ENCODE data around the gene C3orf49.

Gene C3orf49

DNA sequence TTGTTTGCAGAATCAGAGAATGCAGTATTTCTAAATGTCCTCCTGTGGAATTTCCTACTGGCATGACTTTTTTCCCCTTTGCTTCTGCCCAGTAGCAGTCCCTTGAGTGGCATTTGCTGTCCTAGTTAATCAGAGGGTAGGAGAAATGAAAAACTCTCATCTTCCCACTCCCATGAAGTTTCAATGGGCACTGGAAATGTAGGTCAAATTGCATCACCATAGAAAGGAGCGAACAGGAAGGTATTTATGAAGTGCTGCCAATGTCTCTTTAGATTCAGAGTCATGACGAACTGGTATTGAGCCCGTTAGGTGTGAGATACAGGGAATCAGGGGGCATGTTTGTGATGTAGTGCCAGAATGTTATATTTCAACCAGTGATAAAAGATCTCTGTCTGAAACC is 67.8 kb downstream of the C3orf49 start:
- Histone ChIP-seq H3K27me3 (ENCODE audit: control insufficient read depth in 3 of 3, insufficient read depth in 3 of 3, low read depth in 1 of 3, low read length in 3 of 3) (no peaks in the 10 kb centered on the region), H2BK5ac (ENCODE audit: low read length) (no peak overlapping the region), H3K9ac (ENCODE audit: low read depth, low read length, poor library complexity) (no peak overlapping the region), H3K4me3 (ENCODE audit: low read length in 2 of 2) (no peak overlapping the region), H3K4me2 (ENCODE audit: insufficient read depth, low read length, poor library complexity, severe bottlenecking) (no peak overlapping the region), H3K9me3 (replicated peaks in 1 of 2; ENCODE audit: control insufficient read depth in 2 of 2, insufficient read depth in 1 of 2, low read depth in 1 of 2, low read length in 2 of 2) (no peaks in the 10 kb centered on the region), H2AK5ac (ENCODE audit: low read depth, low read length) (no peak overlapping the region), H4K91ac (ENCODE audit: low read depth, low read length, poor library complexity) (no peak overlapping the region), H2BK15ac (ENCODE audit: low read length) (no peak overlapping the region), H3K23ac (ENCODE audit: low read depth, low read length, poor library complexity) (no peak overlapping the region), H2BK120ac (ENCODE audit: low read depth, low read length) (no peak overlapping the region), H3K36me3 (replicated peaks in 1 of 2; ENCODE audit: control insufficient read depth in 2 of 2, insufficient read depth in 2 of 2, low read length in 2 of 2) (peaks cover 0 to 3% of the 10 kb centered on the region in 2 donors), H3K18ac (ENCODE audit: low read length) (no peak overlapping the region), H3K27ac (replicated peaks; ENCODE audit: low read length) (no peak overlapping the region), H3K14ac (ENCODE audit: low read length) (no peak overlapping the region), H3K4ac (ENCODE audit: low read length) (no peak overlapping the region), H3K4me1 (ENCODE audit: control insufficient read depth in 2 of 2, insufficient read depth in 1 of 2, low read depth in 1 of 2, low read length in 2 of 2) (peaks cover 0 to 1% of the 10 kb centered on the region in 2 donors), H4K8ac (ENCODE audit: low read depth, low read length) (no peak overlapping the region), H2AFZ (ENCODE audit: low read length) (no peak overlapping the region), H3K79me1 (ENCODE audit: low read depth, low read length) (no peaks in the 10 kb centered on the region), H2BK12ac (ENCODE audit: low read length) (no peak overlapping the region)
- no peak for DNase-seq (ENCODE audit: low spot score)
- WGBS, 2 donors (ENCODE audit: extremely low coverage in 2 of 2, insufficient read length in 2 of 2, insufficient replicate concordance in 1 of 2): no CpG with 5 or more reads among the region's 3 CpGs

DNA sequence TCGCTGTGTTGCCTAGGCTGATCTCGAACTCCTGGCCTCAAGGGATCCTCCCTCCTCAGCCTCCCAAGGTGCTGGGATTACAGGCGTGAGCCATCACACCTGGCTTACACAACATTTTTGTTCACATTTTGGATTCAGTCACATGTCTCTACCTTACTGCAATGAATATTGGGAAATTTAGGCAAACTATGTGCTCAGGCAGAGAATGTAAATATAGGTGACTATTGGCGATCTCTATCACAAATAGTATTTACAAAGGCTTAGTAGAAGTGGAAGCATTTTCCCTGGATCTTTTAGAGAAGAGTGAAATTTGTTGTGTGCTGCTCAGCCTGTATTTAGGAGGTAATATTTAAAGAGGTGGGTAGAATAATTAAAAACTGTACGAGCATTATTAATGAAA is 72.4 kb downstream of the C3orf49 start:
- Histone ChIP-seq H3K9ac (ENCODE audit: low read depth, low read length, poor library complexity) (no peak overlapping the region), H2BK12ac (ENCODE audit: low read length) (no peak overlapping the region), H2AFZ (ENCODE audit: low read length) (no peak overlapping the region), H3K79me1 (ENCODE audit: low read depth, low read length) (no peaks in the 10 kb centered on the region), H3K23ac (ENCODE audit: low read depth, low read length, poor library complexity) (no peak overlapping the region), H3K4ac (ENCODE audit: low read length) (no peak overlapping the region), H3K4me3 (ENCODE audit: low read length in 2 of 2) (no peak overlapping the region), H4K91ac (ENCODE audit: low read depth, low read length, poor library complexity) (no peak overlapping the region), H3K4me1 (ENCODE audit: control insufficient read depth in 2 of 2, insufficient read depth in 1 of 2, low read depth in 1 of 2, low read length in 2 of 2) (peaks cover 0 to 3% of the 10 kb centered on the region in 2 donors), H2BK15ac (ENCODE audit: low read length) (no peak overlapping the region), H3K27me3 (ENCODE audit: control insufficient read depth in 3 of 3, insufficient read depth in 3 of 3, low read depth in 1 of 3, low read length in 3 of 3) (no peaks in the 10 kb centered on the region), H3K36me3 (replicated peaks in 1 of 2; ENCODE audit: control insufficient read depth in 2 of 2, insufficient read depth in 2 of 2, low read length in 2 of 2) (peaks cover 0 to 6% of the 10 kb centered on the region in 2 donors), H2AK5ac (ENCODE audit: low read depth, low read length) (no peak overlapping the region), H3K9me3 (replicated peaks in 1 of 2; ENCODE audit: control insufficient read depth in 2 of 2, insufficient read depth in 1 of 2, low read depth in 1 of 2, low read length in 2 of 2) (no peaks in the 10 kb centered on the region), H2BK120ac (ENCODE audit: low read depth, low read length) (no peak overlapping the region), H2BK5ac (ENCODE audit: low read length) (no peak overlapping the region), H3K4me2 (ENCODE audit: insufficient read depth, low read length, poor library complexity, severe bottlenecking) (no peak overlapping the region), H3K14ac (ENCODE audit: low read length) (no peak overlapping the region), H3K27ac (replicated peaks; ENCODE audit: low read length) (no peak overlapping the region), H3K18ac (ENCODE audit: low read length) (no peak overlapping the region), H4K8ac (ENCODE audit: low read depth, low read length) (no peak overlapping the region)
- no CpG with 5 or more reads among the region's 5 CpGs for WGBS, 2 donors (ENCODE audit: extremely low coverage in 2 of 2, insufficient read length in 2 of 2, insufficient replicate concordance in 1 of 2)
- DNase-seq (ENCODE audit: low spot score): no peak

DNA sequence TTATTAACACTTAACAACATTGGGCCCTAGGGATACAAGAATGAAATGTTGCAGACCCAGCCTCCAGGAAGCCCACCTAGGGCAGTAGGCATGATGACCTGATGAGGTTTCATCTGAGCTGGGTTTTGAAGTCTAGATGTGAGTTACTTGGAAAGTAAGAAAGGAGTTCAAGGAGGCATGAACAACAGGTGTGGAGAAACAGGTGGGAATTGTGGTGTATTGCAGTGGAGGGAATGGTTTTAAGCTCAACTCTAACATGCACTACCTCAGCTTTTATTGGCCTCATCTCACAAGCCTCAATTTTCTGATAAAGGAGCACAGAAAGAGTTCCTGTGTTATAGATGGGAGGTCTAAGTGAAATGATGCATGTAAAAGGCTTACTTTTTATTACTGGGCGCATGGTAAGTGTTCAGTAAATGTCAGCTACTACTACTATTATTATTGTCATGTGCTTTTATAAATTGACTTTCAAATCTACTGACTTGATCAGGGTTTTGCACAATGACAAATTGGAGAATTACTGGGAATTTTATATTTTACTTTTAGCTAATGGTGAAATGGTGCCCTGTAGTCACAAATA is 73.8 kb downstream of the C3orf49 start:
- H2BK5ac ChIP-seq (ENCODE audit: low read length): no peak overlapping the region
- H2BK15ac ChIP-seq (ENCODE audit: low read length): no peak overlapping the region
- no peaks in the 10 kb centered on the region for H3K79me1 ChIP-seq (ENCODE audit: low read depth, low read length)
- no peaks in the 10 kb centered on the region for H3K27me3 ChIP-seq (ENCODE audit: control insufficient read depth in 3 of 3, insufficient read depth in 3 of 3, low read depth in 1 of 3, low read length in 3 of 3)
- no peak overlapping the region for H3K14ac ChIP-seq (ENCODE audit: low read length)
- DNase-seq (ENCODE audit: low spot score): no peak
- H3K4me1 ChIP-seq (ENCODE audit: control insufficient read depth in 2 of 2, insufficient read depth in 1 of 2, low read depth in 1 of 2, low read length in 2 of 2): peaks cover 0 to 2% of the 10 kb centered on the region in 2 donors
- H3K23ac ChIP-seq (ENCODE audit: low read depth, low read length, poor library complexity): no peak overlapping the region
- peaks cover 0 to 6% of the 10 kb centered on the region in 2 donors for H3K36me3 ChIP-seq (replicated peaks in 1 of 2; ENCODE audit: control insufficient read depth in 2 of 2, insufficient read depth in 2 of 2, low read length in 2 of 2)
- no peak overlapping the region for H3K27ac ChIP-seq (replicated peaks; ENCODE audit: low read length)
- no peak overlapping the region for H2AK5ac ChIP-seq (ENCODE audit: low read depth, low read length)
- H2BK120ac ChIP-seq (ENCODE audit: low read depth, low read length): no peak overlapping the region
- H2AFZ ChIP-seq (ENCODE audit: low read length): no peak overlapping the region
- no peak overlapping the region for H3K9ac ChIP-seq (ENCODE audit: low read depth, low read length, poor library complexity)
- H3K4me2 ChIP-seq (ENCODE audit: insufficient read depth, low read length, poor library complexity, severe bottlenecking): no peak overlapping the region
- no CpG with 5 or more reads among the region's 1 CpG for WGBS, 2 donors (ENCODE audit: extremely low coverage in 2 of 2, insufficient read length in 2 of 2, insufficient replicate concordance in 1 of 2)
- H4K8ac ChIP-seq (ENCODE audit: low read depth, low read length): no peak overlapping the region
- no peak overlapping the region for H2BK12ac ChIP-seq (ENCODE audit: low read length)
- no peak overlapping the region for H4K91ac ChIP-seq (ENCODE audit: low read depth, low read length, poor library complexity)
- no peak overlapping the region for H3K4ac ChIP-seq (ENCODE audit: low read length)
- H3K18ac ChIP-seq (ENCODE audit: low read length): no peak overlapping the region
- H3K9me3 ChIP-seq (replicated peaks in 1 of 2; ENCODE audit: control insufficient read depth in 2 of 2, insufficient read depth in 1 of 2, low read depth in 1 of 2, low read length in 2 of 2): no peaks in the 10 kb centered on the region
- H3K4me3 ChIP-seq (ENCODE audit: low read length in 2 of 2): no peak overlapping the region

DNA sequence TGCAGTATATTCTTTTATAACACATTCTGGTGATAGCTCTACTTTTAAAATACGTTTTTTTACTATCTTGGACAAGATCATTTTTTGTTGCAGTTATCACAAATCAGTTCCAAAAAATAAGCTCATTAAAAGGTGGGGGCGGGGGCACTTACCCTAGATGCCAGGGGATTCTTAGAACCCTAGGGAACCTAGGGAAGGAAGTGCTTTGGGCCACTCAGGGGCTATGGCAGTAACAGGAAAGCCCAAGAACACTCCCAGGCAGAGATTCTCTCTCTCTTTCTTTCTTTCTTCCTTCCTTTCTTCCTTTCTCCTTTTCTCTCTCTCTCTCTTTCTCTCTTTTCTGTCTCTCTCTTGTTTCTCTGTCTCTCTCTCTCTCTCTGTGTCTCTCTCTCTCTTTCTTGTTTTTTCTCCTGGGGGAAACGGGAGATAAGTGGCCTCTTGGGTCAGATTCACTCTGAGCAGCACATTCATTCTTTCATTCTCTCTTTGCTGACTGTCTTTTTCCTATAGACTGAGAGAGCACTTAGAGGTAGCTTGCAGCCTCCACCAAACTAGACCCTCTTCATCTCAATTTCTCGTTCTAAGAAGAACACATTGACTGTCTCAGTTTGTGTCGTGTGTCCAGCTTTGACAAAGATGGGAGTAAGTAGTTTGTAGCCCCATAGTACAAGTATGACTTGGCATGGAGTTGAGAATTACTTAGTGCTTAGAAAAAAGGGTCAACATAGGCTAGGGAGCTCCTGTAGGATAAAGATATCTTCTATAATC is 76.5 kb downstream of the C3orf49 start:
- DNase-seq (ENCODE audit: low spot score): no peak
- Histone ChIP-seq H2BK120ac (ENCODE audit: low read depth, low read length) (no peak overlapping the region), H2AK5ac (ENCODE audit: low read depth, low read length) (no peak overlapping the region), H3K4me3 (ENCODE audit: low read length in 2 of 2) (no peak overlapping the region), H3K14ac (ENCODE audit: low read length) (no peak overlapping the region), H3K9me3 (replicated peaks in 1 of 2; ENCODE audit: control insufficient read depth in 2 of 2, insufficient read depth in 1 of 2, low read depth in 1 of 2, low read length in 2 of 2) (no peaks in the 10 kb centered on the region), H3K79me1 (ENCODE audit: low read depth, low read length) (no peaks in the 10 kb centered on the region), H3K27me3 (ENCODE audit: control insufficient read depth in 3 of 3, insufficient read depth in 3 of 3, low read depth in 1 of 3, low read length in 3 of 3) (no peaks in the 10 kb centered on the region), H4K8ac (ENCODE audit: low read depth, low read length) (no peak overlapping the region), H3K18ac (ENCODE audit: low read length) (no peak overlapping the region), H3K4me1 (ENCODE audit: control insufficient read depth in 2 of 2, insufficient read depth in 1 of 2, low read depth in 1 of 2, low read length in 2 of 2) (peaks cover 0 to 2% of the 10 kb centered on the region in 2 donors), H2BK12ac (ENCODE audit: low read length) (no peak overlapping the region), H2BK5ac (ENCODE audit: low read length) (no peak overlapping the region), H3K27ac (replicated peaks; ENCODE audit: low read length) (no peak overlapping the region), H3K36me3 (replicated peaks in 1 of 2; ENCODE audit: control insufficient read depth in 2 of 2, insufficient read depth in 2 of 2, low read length in 2 of 2) (peaks cover 4 to 27% of the 10 kb centered on the region in 2 donors), H3K4ac (ENCODE audit: low read length) (no peak overlapping the region), H2AFZ (ENCODE audit: low read length) (no peak overlapping the region), H3K4me2 (ENCODE audit: insufficient read depth, low read length, poor library complexity, severe bottlenecking) (no peak overlapping the region), H3K9ac (ENCODE audit: low read depth, low read length, poor library complexity) (no peak overlapping the region), H2BK15ac (ENCODE audit: low read length) (no peak overlapping the region), H4K91ac (ENCODE audit: low read depth, low read length, poor library complexity) (no peak overlapping the region), H3K23ac (ENCODE audit: low read depth, low read length, poor library complexity) (no peak overlapping the region)
- WGBS, 2 donors (ENCODE audit: extremely low coverage in 2 of 2, insufficient read length in 2 of 2, insufficient replicate concordance in 1 of 2): no CpG with 5 or more reads among the region's 5 CpGs
